Effector memory CD4-positive, alpha-beta T cell (primary cell): ENCODE data around the gene FOXL2NB.

Experiments used
- DNase-seq, 3 donors: peaks; one replicate each; pipeline ENCODE4 v3.0.0-alpha.2; 2020
- H3K27ac ChIP-seq: 2 replicates; pipeline ENCODE4 v1.7.0; 2013; ENCODE audit warnings: mild to moderate bottlenecking, low read length, moderate library complexity; ENCODE audit not compliant: insufficient read depth, poor library complexity, severe bottlenecking
- H3K27me3 ChIP-seq: replicated peaks from 2 replicates; pipeline ENCODE4 v1.7.0; 2013; ENCODE audit warnings: mild to moderate bottlenecking, low read length; ENCODE audit not compliant: insufficient read depth, control insufficient read depth, poor library complexity, severe bottlenecking
- H3K36me3 ChIP-seq: 2 replicates; pipeline ENCODE4 v1.7.0; 2013; ENCODE audit warnings: mild to moderate bottlenecking, low read length, moderate library complexity; ENCODE audit not compliant: control insufficient read depth, insufficient read depth
- H3K4me1 ChIP-seq: 2 replicates; pipeline ENCODE4 v1.7.0; 2013; ENCODE audit warnings: low read length, mild to moderate bottlenecking; ENCODE audit not compliant: control insufficient read depth, insufficient read depth, poor library complexity, severe bottlenecking
- H3K4me3 ChIP-seq: 2 replicates; pipeline ENCODE4 v1.7.0; 2013; ENCODE audit warnings: low read length, low read depth, mild to moderate bottlenecking; ENCODE audit not compliant: insufficient read depth, poor library complexity, severe bottlenecking
- H3K9me3 ChIP-seq: 2 replicates; pipeline ENCODE4 v1.7.0; 2013; ENCODE audit warnings: mild to moderate bottlenecking, low read length, moderate library complexity; ENCODE audit not compliant: control insufficient read depth

The FOXL2NB gene

GRCh38 chr3:138928727-138929372, 18.2 kb upstream of the FOXL2NB start:
- Histone ChIP-seq H3K27ac (no peak overlapping the region), H3K9me3 (no peaks in the 10 kb centered on the region), H3K4me3 (no peak overlapping the region), H3K27me3 (no peaks in the 10 kb centered on the region), H3K36me3 (no peaks in the 10 kb centered on the region), H3K4me1 (no peaks in the 10 kb centered on the region)
- DNase-seq, result no peak

- no peak overlapping the region for H3K27ac ChIP-seq
- H3K36me3 ChIP-seq, result no peaks in the 10 kb centered on the region
- peaks cover 23% of the 10 kb centered on the region for H3K4me1 ChIP-seq
- no peaks in the 10 kb centered on the region for H3K9me3 ChIP-seq
- DNase-seq, result no peak
- no peak overlapping the region for H3K4me3 ChIP-seq
- H3K27me3 ChIP-seq, result peaks cover 28% of the 10 kb centered on the region
These were observed 13.8 kb upstream of the FOXL2NB start for GRCh38 chr3:138933068-138933668.

- H3K27me3 ChIP-seq, result peaks cover 38% of the 10 kb centered on the region
- peaks cover 33% of the 10 kb centered on the region for H3K4me1 ChIP-seq
- no peak for DNase-seq
- H3K27ac ChIP-seq, result no peak overlapping the region
- H3K4me3 ChIP-seq, result no peak overlapping the region
- H3K9me3 ChIP-seq, result no peaks in the 10 kb centered on the region
- no peaks in the 10 kb centered on the region for H3K36me3 ChIP-seq
These were observed 12.9 kb upstream of the FOXL2NB start for GRCh38 chr3:138933981-138934691.

GRCh38 chr3:138935505-138935862, 11.5 kb upstream of the FOXL2NB start:
- peaks cover 41% of the 10 kb centered on the region for H3K4me1 ChIP-seq
- no peak for DNase-seq
- H3K36me3 ChIP-seq, result no peaks in the 10 kb centered on the region
- H3K9me3 ChIP-seq, result no peaks in the 10 kb centered on the region
- H3K27me3 ChIP-seq, result peaks cover 51% of the 10 kb centered on the region
- no peak overlapping the region for H3K27ac ChIP-seq
- no peak overlapping the region for H3K4me3 ChIP-seq

GRCh38 chr3:138935863-138936740, 10.9 kb upstream of the FOXL2NB start:
- peak overlapping the region; percentile 43 for H3K4me3 ChIP-seq
- peak; percentile 28 to 48 (median 39) for DNase-seq
- peaks cover 56% of the 10 kb centered on the region for H3K27me3 ChIP-seq
- H3K4me1 ChIP-seq, result peaks cover 41% of the 10 kb centered on the region
- H3K9me3 ChIP-seq, result no peaks in the 10 kb centered on the region
- no peaks in the 10 kb centered on the region for H3K36me3 ChIP-seq
- H3K27ac ChIP-seq, result no peak overlapping the region

- H3K27ac ChIP-seq, result no peak overlapping the region
- peak overlapping the region; percentile 43 for H3K4me3 ChIP-seq
- H3K4me1 ChIP-seq, result peaks cover 41% of the 10 kb centered on the region
- H3K27me3 ChIP-seq, result peaks cover 64% of the 10 kb centered on the region
- DNase-seq, result no peak
- H3K9me3 ChIP-seq, result no peaks in the 10 kb centered on the region
- no peaks in the 10 kb centered on the region for H3K36me3 ChIP-seq
These were observed 10.0 kb upstream of the FOXL2NB start for GRCh38 chr3:138936741-138937689.

GRCh38 chr3:138937690-138938055, 9.3 kb upstream of the FOXL2NB start:
- Histone ChIP-seq H3K9me3 (no peaks in the 10 kb centered on the region), H3K36me3 (no peaks in the 10 kb centered on the region), H3K4me3 (peak overlapping the region; percentile 7), H3K27me3 (peaks cover 70% of the 10 kb centered on the region), H3K27ac (no peak overlapping the region), H3K4me1 (peaks cover 41% of the 10 kb centered on the region)
- DNase-seq, result no peak

GRCh38 chr3:138938056-138938876, 8.8 kb upstream of the FOXL2NB start:
- peaks cover 41% of the 10 kb centered on the region for H3K4me1 ChIP-seq
- H3K9me3 ChIP-seq, result no peaks in the 10 kb centered on the region
- peaks cover 76% of the 10 kb centered on the region for H3K27me3 ChIP-seq
- no peak overlapping the region for H3K27ac ChIP-seq
- H3K4me3 ChIP-seq, result peak overlapping the region; percentile 13
- no peaks in the 10 kb centered on the region for H3K36me3 ChIP-seq
- DNase-seq, result no peak
